Measurements from ENCODE around the gene CDKN1C.

GRCh38 chr11:2885678-2886081 lies at the start of gene CDKN1C:
- TF ChIP-seq E2F6 (IDR thresholded peaks at IDR 0.05) (no peak), CTCF (IDR thresholded peaks at IDR 0.05; ENCODE audit: control extremely low read depth in 1 of 3, insufficient read depth in 1 of 3, low read depth in 1 of 3, low read length in 3 of 3) (no peak), EZH2 (IDR thresholded peaks at IDR 0.05; ENCODE audit: low read depth, low read length, severe bottlenecking) (no peak), HDAC6 (IDR thresholded peaks at IDR 0.05; ENCODE audit: low read depth, low read length) (no peak)

Measured in H1 (cell line).